Stimulated activated effector memory CD8-positive, alpha-beta T cell treated with anti-CD3 and anti-CD28 coated beads, Interleukin-12 subunit alpha, Interleukin-12 subunit beta, amount 100 ng/mL, for 72 hours (primary cell): ENCODE measurements around the gene CYTH2.
"Not testable (repeated sequence)": the region's sequence is repeated elsewhere in the genome, so short reads cannot be mapped to it uniquely, and the experiment has no call there.

Experiments
- ATAC-seq: fragments of 150-1000 bp; cut with Tn5 transposase; 2 replicates; pipeline ENCODE4 v1.10.0; 2021
- DNase-seq, 2 donors: peaks; one replicate each; pipeline ENCODE4 v3.0.0; 2021 to 2022; ENCODE audit warnings: low spot score in 2 of 2
- H3K27ac Mint-ChIP-seq: one replicate; pipeline ENCODE4 v1.8.0; 2022; ENCODE audit warnings: mild to moderate bottlenecking, mixed read lengths
- H3K36me3 Mint-ChIP-seq: one replicate; pipeline ENCODE4 v1.8.0; 2022; ENCODE audit warnings: mild to moderate bottlenecking, mixed read lengths
- H3K4me1 Mint-ChIP-seq: one replicate; pipeline ENCODE4 v1.8.0; 2022; ENCODE audit warnings: mixed read lengths
- H3K4me3 Mint-ChIP-seq: one replicate; pipeline ENCODE4 v1.8.0; 2022; ENCODE audit warnings: mild to moderate bottlenecking, mixed read lengths
- H3K9me3 Mint-ChIP-seq: one replicate; pipeline ENCODE4 v1.8.0; 2022; ENCODE audit warnings: mixed read lengths

Gene CYTH2

GRCh38 chr19:48480183-48480557 is 11.0 kb downstream of the CYTH2 start:
- ATAC-seq (peak; percentile 14), DNase-seq (no peak)
- Mint-ChIP-seq H3K9me3 (no peaks in the 10 kb centered on the region), H3K4me1 (peaks cover 21% of the 10 kb centered on the region), H3K36me3 (peaks cover 24% of the 10 kb centered on the region), H3K4me3 (peak overlapping the region; percentile 83), H3K27ac (peak overlapping the region; percentile 92)

DNA sequence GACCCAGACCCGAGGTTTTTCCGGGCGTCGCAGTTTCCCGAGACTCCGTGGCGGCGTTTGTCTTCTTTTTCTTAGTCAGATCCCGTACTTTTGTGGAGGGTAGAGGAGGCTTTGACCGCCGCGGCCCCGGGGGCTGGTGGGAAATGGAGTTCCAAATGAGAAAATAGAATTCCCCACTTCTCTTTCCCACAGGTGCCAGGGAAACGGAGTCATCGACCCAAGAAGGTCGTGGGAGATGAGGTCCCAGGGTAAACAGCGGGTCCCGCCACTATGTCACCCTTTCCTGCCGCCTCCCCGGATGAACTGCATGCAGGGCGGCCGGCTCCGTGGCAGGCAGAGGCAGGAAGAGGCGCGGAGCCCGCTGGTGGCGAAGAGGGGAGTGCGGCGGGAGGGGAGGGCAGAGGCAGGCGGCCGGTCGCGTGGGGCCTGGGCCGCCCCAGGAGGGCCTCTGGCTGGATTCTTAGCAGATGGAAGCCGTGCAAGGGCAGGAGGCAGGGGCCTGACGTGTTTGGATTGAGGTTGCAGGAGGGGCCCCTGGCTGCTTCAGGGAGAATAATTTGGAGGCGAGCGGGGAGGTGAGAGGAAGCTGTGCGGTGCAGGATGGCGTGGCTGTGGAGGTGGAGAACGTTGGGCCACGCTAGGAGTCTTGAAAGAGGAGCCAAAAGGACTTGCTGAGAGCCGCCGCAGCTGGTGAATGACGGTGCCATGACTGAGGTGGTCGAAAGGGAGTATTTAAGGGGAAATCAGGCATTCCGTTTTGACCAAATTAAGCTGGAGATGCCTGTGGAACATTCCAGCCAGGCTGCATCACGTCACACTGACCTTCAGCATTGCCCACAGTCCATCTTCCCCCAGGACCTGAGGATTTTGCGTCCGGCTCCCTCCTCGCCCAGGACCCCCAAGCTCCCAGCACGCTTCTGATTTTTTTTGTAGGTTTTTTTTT is 11.7 kb downstream of the CYTH2 start:
- no peaks in the 10 kb centered on the region for H3K9me3 Mint-ChIP-seq
- peak overlapping the region; percentile 92 for H3K27ac Mint-ChIP-seq
- ATAC-seq: peak; percentile 83
- peak; percentile 49 to 73 for DNase-seq
- peaks cover 18% of the 10 kb centered on the region for H3K36me3 Mint-ChIP-seq
- peaks cover 21% of the 10 kb centered on the region for H3K4me1 Mint-ChIP-seq
- peak overlapping the region; percentile 83 for H3K4me3 Mint-ChIP-seq

GRCh38 chr19:48481846-48482639 is 12.9 kb downstream of the CYTH2 start:
- ATAC-seq (no peak), DNase-seq (no peak)
- H3K27ac Mint-ChIP-seq: peak overlapping the region; percentile 92
- H3K9me3 Mint-ChIP-seq: no peaks in the 10 kb centered on the region
- H3K4me1 Mint-ChIP-seq: peaks cover 21% of the 10 kb centered on the region
- H3K4me3 Mint-ChIP-seq: peak overlapping the region; percentile 83
- H3K36me3 Mint-ChIP-seq: peaks cover 10% of the 10 kb centered on the region

DNA sequence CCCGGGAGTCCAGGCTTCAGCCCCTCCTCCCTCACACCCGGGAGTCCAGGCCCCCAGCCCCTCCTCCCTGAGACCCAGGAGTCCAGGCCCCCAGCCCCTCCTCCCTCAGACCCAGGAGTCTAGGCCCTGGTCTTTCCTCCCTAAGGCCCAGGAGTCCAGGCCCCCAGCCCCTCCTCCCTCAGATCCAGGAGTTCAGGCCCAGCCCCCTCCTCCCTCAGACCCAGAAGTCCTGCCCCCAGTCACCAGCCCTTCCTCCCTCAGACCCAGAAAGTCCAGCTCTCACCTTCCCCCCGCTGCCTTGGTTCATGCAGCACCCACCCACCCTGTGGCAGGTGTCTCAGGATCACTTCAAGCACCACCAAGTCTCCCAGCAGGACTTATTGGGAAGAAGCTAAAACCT is 14.1 kb downstream of the CYTH2 start:
- H3K4me3 Mint-ChIP-seq: no peak overlapping the region
- peaks cover 21% of the 10 kb centered on the region for H3K4me1 Mint-ChIP-seq
- H3K9me3 Mint-ChIP-seq: no peaks in the 10 kb centered on the region
- H3K27ac Mint-ChIP-seq: peak overlapping the region; percentile 82
- DNase-seq (no peak), ATAC-seq (no peak)
- peaks cover 10% of the 10 kb centered on the region for H3K36me3 Mint-ChIP-seq

DNA sequence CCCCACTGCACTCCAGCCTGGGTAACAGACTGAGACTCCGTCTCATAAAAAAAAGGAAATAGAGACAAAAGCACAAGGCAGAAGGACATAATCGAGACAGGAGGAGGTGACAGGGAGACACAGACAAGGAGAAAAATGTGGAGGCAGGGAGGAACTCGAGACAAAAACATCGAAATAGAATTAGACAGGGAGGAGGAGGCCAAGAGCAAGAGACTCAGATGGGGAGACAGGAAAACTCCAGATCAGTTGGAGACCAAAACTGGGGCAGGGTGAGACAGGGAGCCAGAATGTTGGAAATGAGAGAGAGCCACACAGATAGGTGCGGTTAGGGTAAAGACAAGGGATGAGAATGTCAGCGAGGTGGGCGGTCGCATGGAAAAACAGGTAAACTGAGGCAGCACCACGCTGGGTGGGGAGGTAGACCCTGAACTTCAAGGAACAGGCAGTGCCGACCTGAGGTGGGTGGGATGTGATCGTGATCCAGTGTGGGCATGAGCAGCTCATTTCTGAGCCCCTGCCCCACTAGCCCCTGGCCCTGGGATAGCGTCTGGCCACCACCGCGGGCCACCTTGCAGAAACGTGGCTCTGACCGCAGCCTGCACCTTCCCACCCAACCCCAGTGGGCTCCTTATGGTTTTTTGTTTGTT is 15.2 kb downstream of the CYTH2 start:
- Mint-ChIP-seq H3K4me1 (peaks cover 18% of the 10 kb centered on the region), H3K9me3 (no peaks in the 10 kb centered on the region), H3K27ac (no peak overlapping the region), H3K36me3 (peaks cover 9% of the 10 kb centered on the region), H3K4me3 (no peak overlapping the region)
- no peak for ATAC-seq
- no peak for DNase-seq

DNA sequence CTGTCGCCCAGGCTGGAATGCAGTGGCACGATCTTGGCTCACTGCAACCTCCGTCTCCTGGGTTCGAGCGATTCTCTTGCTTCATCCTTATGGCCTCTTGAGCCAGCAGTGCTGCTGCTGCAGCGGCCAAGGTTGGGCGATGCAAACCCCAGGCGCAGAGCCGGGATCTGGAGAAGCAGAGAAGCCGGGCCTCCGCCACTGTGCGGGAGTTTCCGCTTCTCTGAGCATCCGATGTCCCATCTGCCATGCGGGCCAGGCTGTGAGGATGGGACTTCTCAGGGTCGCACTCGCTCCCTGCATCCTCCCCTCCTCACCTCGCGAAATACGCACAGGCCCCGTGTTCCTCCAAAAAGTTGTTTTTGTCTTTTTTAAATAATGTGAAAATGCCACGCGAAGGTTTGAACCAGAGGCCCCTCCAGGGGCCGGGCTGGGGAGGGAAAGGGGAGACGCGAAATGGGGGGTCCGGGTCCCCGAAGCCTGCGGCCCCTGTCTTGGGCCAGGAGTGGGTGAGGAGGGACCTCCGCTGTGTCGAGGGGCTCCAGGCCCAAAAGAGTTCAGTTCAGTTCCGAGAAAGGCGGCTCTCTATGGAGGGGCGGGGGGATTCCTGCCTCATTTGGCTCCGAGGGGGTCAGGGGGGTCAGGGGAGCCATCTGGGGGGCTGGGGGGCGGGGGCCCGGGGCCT is 15.9 kb downstream of the CYTH2 start:
- no peak overlapping the region for H3K4me3 Mint-ChIP-seq
- no peaks in the 10 kb centered on the region for H3K9me3 Mint-ChIP-seq
- H3K4me1 Mint-ChIP-seq: peaks cover 11% of the 10 kb centered on the region
- no peak overlapping the region for H3K27ac Mint-ChIP-seq
- DNase-seq (no peak), ATAC-seq (no peak)
- peaks cover 2% of the 10 kb centered on the region for H3K36me3 Mint-ChIP-seq

- not testable (repeated sequence) for ATAC-seq, H3K27ac Mint-ChIP-seq
These were observed 17.5 kb downstream of the CYTH2 start for GRCh38 chr19:48486706-48487105.

GRCh38 chr19:48487544-48487943 is 18.4 kb downstream of the CYTH2 start:
- peaks cover 17% of the 10 kb centered on the region for H3K4me1 Mint-ChIP-seq
- H3K27ac Mint-ChIP-seq: no peak overlapping the region
- H3K4me3 Mint-ChIP-seq: no peak overlapping the region
- peaks cover 15% of the 10 kb centered on the region for H3K36me3 Mint-ChIP-seq
- no peak for ATAC-seq
- no peaks in the 10 kb centered on the region for H3K9me3 Mint-ChIP-seq
- DNase-seq: no peak

More at GRCh38 chr19:48486706-48487105, 17.5 kb downstream of the CYTH2 start:
- H3K36me3 Mint-ChIP-seq, DNase-seq, H3K4me3 Mint-ChIP-seq, H3K9me3 Mint-ChIP-seq, H3K4me1 Mint-ChIP-seq: not testable (repeated sequence)

GRCh38 chr19:48487948-48488347 is 18.8 kb downstream of the CYTH2 start:
- Mint-ChIP-seq H3K36me3 (peaks cover 19% of the 10 kb centered on the region), H3K4me3 (no peak overlapping the region), H3K9me3 (no peaks in the 10 kb centered on the region), H3K4me1 (peaks cover 21% of the 10 kb centered on the region), H3K27ac (no peak overlapping the region)
- no peak for DNase-seq
- no peak for ATAC-seq

DNA sequence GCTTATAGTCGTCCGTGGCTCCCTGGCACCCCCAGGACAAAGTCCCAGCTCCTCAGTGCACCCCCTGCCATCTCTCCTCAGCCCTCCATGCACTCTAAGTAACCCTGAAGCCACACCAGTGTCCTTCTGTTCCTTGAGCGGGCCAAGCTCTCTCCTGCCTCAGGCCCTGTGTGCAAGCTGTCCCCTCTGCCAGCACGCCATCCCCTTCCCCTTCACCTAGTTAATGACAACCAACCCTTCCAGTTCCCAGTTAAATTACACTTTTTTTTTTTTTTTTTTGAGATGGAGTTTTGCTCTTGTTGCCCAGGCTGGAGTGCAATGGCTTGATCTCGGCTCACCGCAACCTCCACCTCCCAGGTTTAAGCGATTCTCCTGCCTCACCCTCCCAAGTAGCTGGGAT is 19.3 kb downstream of the CYTH2 start:
- H3K9me3 Mint-ChIP-seq, H3K4me3 Mint-ChIP-seq: not testable (repeated sequence)

DNA sequence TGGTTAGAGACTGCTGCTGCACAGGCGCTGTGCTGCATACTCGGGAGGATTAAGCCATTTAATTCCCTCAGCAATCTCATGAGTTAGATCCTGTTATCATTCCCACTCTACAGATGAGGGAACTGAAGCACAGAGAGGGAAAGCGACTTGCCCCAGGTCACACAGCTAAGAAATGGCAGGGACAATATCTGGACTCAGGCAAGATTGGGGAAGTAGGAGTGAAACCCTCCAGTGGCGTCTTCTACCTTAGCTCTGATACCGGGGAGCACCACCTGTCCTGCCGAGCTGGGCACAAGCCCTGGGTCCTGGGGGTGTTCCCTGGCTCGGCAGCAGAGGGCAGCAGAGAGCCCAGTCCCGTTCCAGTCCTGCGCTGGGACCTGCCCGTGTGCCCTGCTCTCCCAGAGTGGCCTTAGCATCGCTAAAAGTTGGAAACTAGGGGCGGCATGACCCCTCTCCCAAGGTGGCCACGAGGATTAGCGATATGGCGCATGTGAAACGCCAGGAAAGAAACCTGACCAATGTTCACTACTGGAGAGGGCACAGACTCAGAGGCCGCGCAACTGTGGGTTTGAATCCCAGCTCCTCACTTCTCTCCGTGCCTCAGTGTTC is 20.5 kb downstream of the CYTH2 start:
- DNase-seq: peak; percentile 93 to 94

More for the DNA sequence above, 19.3 kb downstream of the CYTH2 start:
- not testable (repeated sequence) for H3K27ac Mint-ChIP-seq, DNase-seq, ATAC-seq
- H3K36me3 Mint-ChIP-seq: peaks cover 20% of the 10 kb centered on the region
- H3K4me1 Mint-ChIP-seq: peaks cover 23% of the 10 kb centered on the region

GRCh38 chr19:48490981-48491792 is 22.0 kb downstream of the CYTH2 start:
- DNase-seq (no peak), ATAC-seq (no peak)
- Mint-ChIP-seq H3K27ac (no peak overlapping the region), H3K4me1 (peaks cover 29% of the 10 kb centered on the region), H3K9me3 (no peaks in the 10 kb centered on the region), H3K36me3 (peaks cover 20% of the 10 kb centered on the region), H3K4me3 (peak overlapping the region; percentile 75)

More for the DNA sequence above, 20.5 kb downstream of the CYTH2 start:
- Mint-ChIP-seq H3K4me1 (peaks cover 29% of the 10 kb centered on the region), H3K4me3 (peak overlapping the region; percentile 62), H3K9me3 (no peaks in the 10 kb centered on the region), H3K27ac (no peak overlapping the region), H3K36me3 (peaks cover 20% of the 10 kb centered on the region)
- ATAC-seq: peak; percentile 60

- Mint-ChIP-seq H3K4me3 (peak overlapping the region; percentile 75), H3K9me3 (no peaks in the 10 kb centered on the region), H3K36me3 (peaks cover 20% of the 10 kb centered on the region), H3K27ac (no peak overlapping the region), H3K4me1 (peaks cover 29% of the 10 kb centered on the region)
- DNase-seq: no peak
- ATAC-seq: no peak
These were observed 22.6 kb downstream of the CYTH2 start for GRCh38 chr19:48491793-48492123.
